GM23338 (cell line): Measurements from ENCODE around the gene TGFB1. TPM values are rescaled to one million over a fixed set of nuclear protein-coding genes. Genes with fewer than 3 reads are reported as not detected.

Source experiments
- ATAC-seq: fragments of 200-7000 bp; cut with Tn5 transposase; 3 replicates; pipeline ENCODE4 v1.9.1; 2020
- DNase-seq: peaks from one replicate; pipeline ENCODE4 v3.0.0-alpha.2; 2015; ENCODE audit warnings: low spot score
- H2AFZ ChIP-seq: fragments of 200-600 bp; sonication (generic); 2 replicates; pipeline ENCODE4 v1.8.0; 2016; ENCODE audit warnings: antibody characterized with exemption, mild to moderate bottlenecking, moderate library complexity
- H3F3A ChIP-seq: fragments of 200-600 bp; sonication (generic); replicated peaks from 2 replicates; pipeline ENCODE4 v1.8.0; 2017; ENCODE audit warnings: antibody characterized with exemption, mixed run types, low read depth
- H3K27ac ChIP-seq: fragments of 200-600 bp; sonication (generic); 2 replicates; pipeline ENCODE4 v1.6.1; 2016; ENCODE audit warnings: low read depth
- H3K27me3 ChIP-seq: fragments of 200-600 bp; sonication (generic); 2 replicates; pipeline ENCODE4 v1.8.0; 2016; ENCODE audit warnings: mild to moderate bottlenecking, mixed run types, moderate library complexity; ENCODE audit not compliant: insufficient read depth
- H3K36me3 ChIP-seq: fragments of 200-600 bp; sonication (generic); 2 replicates; pipeline ENCODE4 v1.8.0; 2016; ENCODE audit warnings: mild to moderate bottlenecking; ENCODE audit not compliant: insufficient read depth
- H3K4me1 ChIP-seq: fragments of 200-600 bp; sonication (generic); 2 replicates; pipeline ENCODE4 v1.8.0; 2016; ENCODE audit warnings: mild to moderate bottlenecking, moderate library complexity; ENCODE audit not compliant: insufficient read depth
- H3K4me2 ChIP-seq: fragments of 200-600 bp; sonication (generic); 2 replicates; pipeline ENCODE4 v1.7.1; 2017; ENCODE audit warnings: mixed run types
- H3K4me3 ChIP-seq: fragments of 200-600 bp; sonication (generic); 2 replicates; pipeline ENCODE4 v1.6.1; 2016; ENCODE audit warnings: mixed run types
- H3K79me2 ChIP-seq: fragments of 200-600 bp; sonication (generic); replicated peaks from 2 replicates; pipeline ENCODE4 v1.8.0; 2017; ENCODE audit warnings: mild to moderate bottlenecking; ENCODE audit not compliant: insufficient read depth
- H3K9me2 ChIP-seq: fragments of 200-600 bp; sonication (generic); 2 replicates; pipeline ENCODE4 v1.8.0; 2017; ENCODE audit not compliant: insufficient read depth
- H4K20me1 ChIP-seq: fragments of 200-600 bp; sonication (generic); replicated peaks from 2 replicates; pipeline ENCODE4 v1.8.0; 2017; ENCODE audit warnings: mild to moderate bottlenecking; ENCODE audit not compliant: insufficient read depth
- H3K27ac Mint-ChIP-seq: 2 replicates; pipeline ENCODE4 v1.8.0; 2020; ENCODE audit warnings: inconsistent platforms, mild to moderate bottlenecking, moderate library complexity, mixed read lengths
- H3K27me3 Mint-ChIP-seq: 3 replicates; pipeline ENCODE4 v1.8.0; 2022; ENCODE audit warnings: low read depth, mild to moderate bottlenecking, moderate library complexity, mixed read lengths, inconsistent platforms; ENCODE audit not compliant: insufficient read depth, poor library complexity
- H3K36me3 Mint-ChIP-seq: 3 replicates; pipeline ENCODE4 v1.8.0; 2021; ENCODE audit warnings: low read depth, mild to moderate bottlenecking, inconsistent platforms, moderate library complexity, mixed read lengths
- H3K4me1 Mint-ChIP-seq: 3 replicates; pipeline ENCODE4 v1.8.0; 2020; ENCODE audit warnings: mild to moderate bottlenecking, inconsistent platforms, mixed read lengths
- H3K4me3 Mint-ChIP-seq: 3 replicates; pipeline ENCODE4 v1.8.0; 2021; ENCODE audit warnings: moderate library complexity, mild to moderate bottlenecking, inconsistent platforms, mixed read lengths
- H3K9me3 Mint-ChIP-seq: 3 replicates; pipeline ENCODE4 v1.8.0; 2020; ENCODE audit warnings: moderate library complexity, mild to moderate bottlenecking, inconsistent platforms, mixed read lengths
- EZH2phosphoT487 ChIP-seq: fragments of 200-600 bp; sonication (generic); IDR thresholded peaks from one replicate; pipeline ENCODE4 v1.8.1; 2018; ENCODE audit warnings: antibody characterized with exemption; ENCODE audit not compliant: unreplicated experiment
- NANOG ChIP-seq: IDR thresholded peaks from 2 replicates; pipeline ENCODE4 v1.6.1; 2016; ENCODE audit warnings: antibody characterized with exemption, borderline replicate concordance
- POLR2AphosphoS5 ChIP-seq: IDR thresholded peaks from 2 replicates; pipeline ENCODE4 v1.6.1; 2016; ENCODE audit warnings: antibody characterized with exemption, low read depth
- STAT1 ChIP-seq: IDR thresholded peaks from one replicate; pipeline ENCODE4 v1.6.1; 2016; ENCODE audit warnings: antibody characterized with exemption; ENCODE audit not compliant: unreplicated experiment
- ZNF331 ChIP-seq: fragments of 250-450 bp; sonication (Bioruptor Pico); IDR thresholded peaks from 2 replicates; pipeline ENCODE4 v1.5.0; 2020; ENCODE audit warnings: low read depth, mild to moderate bottlenecking, moderate library complexity
- polyA plus RNA-seq: library from polyadenylated mRNA; unstranded; fragments of >200 nt; fragmentation: Nextera tagmentation; extraction: Ambion mirVana; gene quantifications from 2 replicates; pipeline ENCODE4 v1.2.1, GENCODE V29; 2016
- total RNA-seq: library from RNA; depleted of rRNA; stranded (reverse); fragments of >200 nt; shearing (Covaris generic); gene quantifications from 2 replicates; pipeline ENCODE4 v1.2.3, GENCODE V29; 2014
- TF ChIP-seq, protein P1 (sequence below): IDR thresholded peaks from one replicate; pipeline ENCODE4 v1.6.1; 2018; ENCODE audit warnings: antibody characterized with exemption; ENCODE audit not compliant: unreplicated experiment
- TF ChIP-seq, protein P2 (sequence below): IDR thresholded peaks from 2 replicates; pipeline ENCODE4 v1.6.1; 2016; ENCODE audit warnings: antibody characterized with exemption
- TF ChIP-seq, protein P3 (sequence below), 2 experiments: fragments of 200-600 bp in 1 of 2; sonication (generic) in 1 of 2; conservative IDR thresholded peaks; 2 replicates each; pipeline versions ENCODE4 v1.5.1 to v1.6.1; 2016 to 2017; ENCODE audit warnings: antibody characterized with exemption in 2 of 2, low read depth in 2 of 2, mild to moderate bottlenecking in 2 of 2, moderate library complexity in 1 of 2

Gene TGFB1
- total and polyA plus RNA-seq, 2 experiments from 2014 or later = 0.99 to 7.9 TPM

DNA sequence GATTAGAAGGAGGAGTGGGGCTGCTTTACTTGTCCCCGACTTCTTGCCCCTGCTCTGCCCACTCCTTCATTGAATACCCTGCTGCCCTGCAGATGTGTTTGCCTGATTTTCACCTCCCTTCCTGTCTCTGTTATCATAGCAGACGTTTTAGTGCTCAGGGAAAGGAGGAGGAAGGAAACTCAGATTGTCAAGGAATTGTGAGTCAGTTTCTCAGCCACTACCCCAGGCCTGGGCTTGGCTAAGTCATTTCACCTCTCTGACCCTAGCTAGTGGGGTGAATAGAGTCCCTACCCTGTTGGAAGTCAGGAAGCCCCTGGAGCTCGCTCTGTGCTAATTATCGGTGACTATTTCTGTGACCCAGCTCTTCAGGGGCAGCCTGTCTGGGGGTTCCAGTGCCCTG is 47.8 kb upstream of the TGFB1 start (continued):
- TF ChIP-seq, protein P1, sequence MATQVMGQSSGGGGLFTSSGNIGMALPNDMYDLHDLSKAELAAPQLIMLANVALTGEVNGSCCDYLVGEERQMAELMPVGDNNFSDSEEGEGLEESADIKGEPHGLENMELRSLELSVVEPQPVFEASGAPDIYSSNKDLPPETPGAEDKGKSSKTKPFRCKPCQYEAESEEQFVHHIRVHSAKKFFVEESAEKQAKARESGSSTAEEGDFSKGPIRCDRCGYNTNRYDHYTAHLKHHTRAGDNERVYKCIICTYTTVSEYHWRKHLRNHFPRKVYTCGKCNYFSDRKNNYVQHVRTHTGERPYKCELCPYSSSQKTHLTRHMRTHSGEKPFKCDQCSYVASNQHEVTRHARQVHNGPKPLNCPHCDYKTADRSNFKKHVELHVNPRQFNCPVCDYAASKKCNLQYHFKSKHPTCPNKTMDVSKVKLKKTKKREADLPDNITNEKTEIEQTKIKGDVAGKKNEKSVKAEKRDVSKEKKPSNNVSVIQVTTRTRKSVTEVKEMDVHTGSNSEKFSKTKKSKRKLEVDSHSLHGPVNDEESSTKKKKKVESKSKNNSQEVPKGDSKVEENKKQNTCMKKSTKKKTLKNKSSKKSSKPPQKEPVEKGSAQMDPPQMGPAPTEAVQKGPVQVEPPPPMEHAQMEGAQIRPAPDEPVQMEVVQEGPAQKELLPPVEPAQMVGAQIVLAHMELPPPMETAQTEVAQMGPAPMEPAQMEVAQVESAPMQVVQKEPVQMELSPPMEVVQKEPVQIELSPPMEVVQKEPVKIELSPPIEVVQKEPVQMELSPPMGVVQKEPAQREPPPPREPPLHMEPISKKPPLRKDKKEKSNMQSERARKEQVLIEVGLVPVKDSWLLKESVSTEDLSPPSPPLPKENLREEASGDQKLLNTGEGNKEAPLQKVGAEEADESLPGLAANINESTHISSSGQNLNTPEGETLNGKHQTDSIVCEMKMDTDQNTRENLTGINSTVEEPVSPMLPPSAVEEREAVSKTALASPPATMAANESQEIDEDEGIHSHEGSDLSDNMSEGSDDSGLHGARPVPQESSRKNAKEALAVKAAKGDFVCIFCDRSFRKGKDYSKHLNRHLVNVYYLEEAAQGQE = no peak
- TF ChIP-seq ZNF331 (CRISPR knock-in tag) = no peak
- TF ChIP-seq, protein P2, sequence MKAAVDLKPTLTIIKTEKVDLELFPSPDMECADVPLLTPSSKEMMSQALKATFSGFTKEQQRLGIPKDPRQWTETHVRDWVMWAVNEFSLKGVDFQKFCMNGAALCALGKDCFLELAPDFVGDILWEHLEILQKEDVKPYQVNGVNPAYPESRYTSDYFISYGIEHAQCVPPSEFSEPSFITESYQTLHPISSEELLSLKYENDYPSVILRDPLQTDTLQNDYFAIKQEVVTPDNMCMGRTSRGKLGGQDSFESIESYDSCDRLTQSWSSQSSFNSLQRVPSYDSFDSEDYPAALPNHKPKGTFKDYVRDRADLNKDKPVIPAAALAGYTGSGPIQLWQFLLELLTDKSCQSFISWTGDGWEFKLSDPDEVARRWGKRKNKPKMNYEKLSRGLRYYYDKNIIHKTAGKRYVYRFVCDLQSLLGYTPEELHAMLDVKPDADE = no peak
- TF ChIP-seq, protein P3, sequence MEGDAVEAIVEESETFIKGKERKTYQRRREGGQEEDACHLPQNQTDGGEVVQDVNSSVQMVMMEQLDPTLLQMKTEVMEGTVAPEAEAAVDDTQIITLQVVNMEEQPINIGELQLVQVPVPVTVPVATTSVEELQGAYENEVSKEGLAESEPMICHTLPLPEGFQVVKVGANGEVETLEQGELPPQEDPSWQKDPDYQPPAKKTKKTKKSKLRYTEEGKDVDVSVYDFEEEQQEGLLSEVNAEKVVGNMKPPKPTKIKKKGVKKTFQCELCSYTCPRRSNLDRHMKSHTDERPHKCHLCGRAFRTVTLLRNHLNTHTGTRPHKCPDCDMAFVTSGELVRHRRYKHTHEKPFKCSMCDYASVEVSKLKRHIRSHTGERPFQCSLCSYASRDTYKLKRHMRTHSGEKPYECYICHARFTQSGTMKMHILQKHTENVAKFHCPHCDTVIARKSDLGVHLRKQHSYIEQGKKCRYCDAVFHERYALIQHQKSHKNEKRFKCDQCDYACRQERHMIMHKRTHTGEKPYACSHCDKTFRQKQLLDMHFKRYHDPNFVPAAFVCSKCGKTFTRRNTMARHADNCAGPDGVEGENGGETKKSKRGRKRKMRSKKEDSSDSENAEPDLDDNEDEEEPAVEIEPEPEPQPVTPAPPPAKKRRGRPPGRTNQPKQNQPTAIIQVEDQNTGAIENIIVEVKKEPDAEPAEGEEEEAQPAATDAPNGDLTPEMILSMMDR (conservative IDR thresholded peaks at IDR 0.05; ENCODE audit: low read depth in 2 of 2) = no peak

DNA sequence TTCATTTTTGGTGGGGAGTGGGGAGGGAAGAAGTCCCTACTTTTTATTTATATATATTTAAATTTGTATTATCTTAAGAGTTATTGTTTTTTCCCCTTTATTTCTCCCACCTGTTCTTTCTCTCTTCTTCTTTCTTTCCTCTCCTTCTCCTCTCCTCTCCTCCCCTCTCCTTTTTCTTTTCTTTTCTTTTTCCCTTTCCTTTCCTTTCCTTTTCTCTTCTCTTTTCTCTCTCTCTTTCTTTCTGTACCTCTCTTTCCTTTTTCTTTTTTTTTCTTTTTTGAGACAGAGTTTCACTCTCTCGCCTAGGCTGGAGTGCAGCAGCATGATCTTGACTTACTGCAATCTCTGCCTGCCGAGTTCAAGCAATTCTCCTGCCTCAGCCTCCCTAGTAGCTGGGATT is 45.8 kb upstream of the TGFB1 start:
- H3F3A ChIP-seq = no peaks in the 10 kb centered on the region
- H3K4me2 ChIP-seq = no peak overlapping the region
- Mint-ChIP-seq H3K4me1 (peaks cover 19% of the 10 kb centered on the region), H3K4me3 (peak overlapping the region; percentile 38; the same call in 2 of the 3 replicates), H3K9me3 (no peaks in the 10 kb centered on the region), H3K36me3 (peaks cover 9% of the 10 kb centered on the region), H3K27ac (no peak overlapping the region), H3K27me3 (peaks cover 6% of the 10 kb centered on the region)
- peaks cover 3% of the 10 kb centered on the region for H4K20me1 ChIP-seq
- no peak for DNase-seq
- no peak overlapping the region for H3K4me3 ChIP-seq
- H3K79me2 ChIP-seq = peaks cover 35% of the 10 kb centered on the region
- no peak for ATAC-seq
- H3K27ac ChIP-seq = no peak overlapping the region
- H3K4me1 ChIP-seq = peaks cover 12% of the 10 kb centered on the region; the same call in 1 of the 2 replicates
- H3K27me3 ChIP-seq = no peaks in the 10 kb centered on the region
- no peaks in the 10 kb centered on the region for H3K36me3 ChIP-seq
- no peaks in the 10 kb centered on the region for H3K9me2 ChIP-seq
- no peak overlapping the region for H2AFZ ChIP-seq
- TF ChIP-seq NANOG (no peak), POLR2AphosphoS5 (no peak), STAT1 (no peak), ZNF331 (CRISPR knock-in tag) (no peak), EZH2phosphoT487 (no peak)
- TF ChIP-seq, protein P3 (conservative IDR thresholded peaks at IDR 0.05; ENCODE audit: low read depth in 2 of 2) = no peak
- TF ChIP-seq, protein P1 = no peak
- TF ChIP-seq, protein P2 = no peak
